Thoracic aorta (tissue), 2 donors: ENCODE data around the gene RPN2. TPM values are rescaled to one million over a fixed set of nuclear protein-coding genes. Genes with fewer than 3 reads are reported as not detected.

Source experiments
- ATAC-seq: fragments of 150-250 bp; one replicate; pipeline ENCODE4 v1.8.0; 2017; ENCODE audit warnings: low read depth; ENCODE audit not compliant: insufficient number of reproducible peaks, low FRiP score
- DNase-seq: peaks from one replicate; pipeline ENCODE4 v3.0.0-alpha.2; 2020; ENCODE audit warnings: low spot score
- H3K27ac ChIP-seq, 2 donors: fragments of 200-600 bp; sonication (generic); 1 replicate in 1 of 2; 2 replicates in 1 of 2; pipeline ENCODE4 v1.5.1; 2016; ENCODE audit warnings: mild to moderate bottlenecking in 2 of 2, moderate library complexity in 2 of 2
- H3K27me3 ChIP-seq: fragments of 200-600 bp; sonication (generic); replicated peaks from 2 replicates; pipeline ENCODE4 v1.6.0; 2016; ENCODE audit warnings: mild to moderate bottlenecking; ENCODE audit not compliant: insufficient read depth
- H3K36me3 ChIP-seq: fragments of 200-600 bp; sonication (generic); one replicate; pipeline ENCODE4 v1.5.1; 2016
- H3K4me1 ChIP-seq, 2 donors: fragments of 200-600 bp; sonication (generic); 1 replicate in 1 of 2; 2 replicates in 1 of 2; pipeline versions ENCODE4 v1.5.1 to v1.6.0; 2016; ENCODE audit warnings: low read depth in 2 of 2, mild to moderate bottlenecking in 1 of 2; ENCODE audit not compliant: control insufficient read depth in 1 of 2
- H3K4me3 ChIP-seq: fragments of 200-600 bp; sonication (generic); 2 replicates; pipeline ENCODE4 v1.5.1; 2016; ENCODE audit warnings: mild to moderate bottlenecking
- H3K9me3 ChIP-seq: fragments of 200-600 bp; sonication (generic); 2 replicates; pipeline ENCODE4 v1.5.1; 2016
- total RNA-seq, 2 donors: library from RNA; depleted of rRNA; stranded (reverse); fragments of >200 nt; gene quantifications; one replicate each; pipeline versions ENCODE4 v1.1.0 to v1.2.3, GENCODE V29; 2016
- TF ChIP-seq, protein P1 (sequence below): fragments of 200-600 bp; sonication (generic); IDR thresholded peaks from one replicate; pipeline ENCODE4 v1.5.1; 2019; ENCODE audit warnings: antibody characterized with exemption

The RPN2 gene
- total RNA-seq, 2 donors from 2014 or later: 128 to 156 TPM

DNA sequence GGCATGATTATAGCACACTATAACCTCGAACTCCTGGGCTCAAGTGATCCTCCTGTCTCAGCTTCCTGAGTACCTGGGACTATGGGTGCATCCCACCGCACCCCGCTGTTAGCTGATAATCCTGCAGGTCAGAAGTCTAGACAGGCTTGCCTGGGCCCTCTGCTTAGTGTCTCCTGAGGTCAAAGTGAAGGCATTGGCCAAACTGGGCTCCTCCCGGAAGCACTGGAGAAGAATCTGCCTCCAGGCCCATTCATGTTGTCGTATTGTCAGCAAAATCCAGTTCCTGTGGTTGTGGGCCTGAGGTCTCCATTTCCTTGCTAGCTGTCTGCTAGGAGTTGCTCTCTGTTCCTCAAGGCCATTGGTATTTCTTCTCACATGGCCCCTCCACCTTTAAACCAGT, 6.6 kb downstream of the RPN2 start:
- Histone ChIP-seq H3K27ac (no peak overlapping the region), H3K36me3 (peaks cover 8% of the 10 kb centered on the region), H3K4me1 (peaks cover 5 to 13% of the 10 kb centered on the region in 2 donors), H3K27me3 (no peaks in the 10 kb centered on the region), H3K4me3 (no peak overlapping the region), H3K9me3 (no peaks in the 10 kb centered on the region)
- DNase-seq (no peak), ATAC-seq (no peak)
- TF ChIP-seq, protein P1, sequence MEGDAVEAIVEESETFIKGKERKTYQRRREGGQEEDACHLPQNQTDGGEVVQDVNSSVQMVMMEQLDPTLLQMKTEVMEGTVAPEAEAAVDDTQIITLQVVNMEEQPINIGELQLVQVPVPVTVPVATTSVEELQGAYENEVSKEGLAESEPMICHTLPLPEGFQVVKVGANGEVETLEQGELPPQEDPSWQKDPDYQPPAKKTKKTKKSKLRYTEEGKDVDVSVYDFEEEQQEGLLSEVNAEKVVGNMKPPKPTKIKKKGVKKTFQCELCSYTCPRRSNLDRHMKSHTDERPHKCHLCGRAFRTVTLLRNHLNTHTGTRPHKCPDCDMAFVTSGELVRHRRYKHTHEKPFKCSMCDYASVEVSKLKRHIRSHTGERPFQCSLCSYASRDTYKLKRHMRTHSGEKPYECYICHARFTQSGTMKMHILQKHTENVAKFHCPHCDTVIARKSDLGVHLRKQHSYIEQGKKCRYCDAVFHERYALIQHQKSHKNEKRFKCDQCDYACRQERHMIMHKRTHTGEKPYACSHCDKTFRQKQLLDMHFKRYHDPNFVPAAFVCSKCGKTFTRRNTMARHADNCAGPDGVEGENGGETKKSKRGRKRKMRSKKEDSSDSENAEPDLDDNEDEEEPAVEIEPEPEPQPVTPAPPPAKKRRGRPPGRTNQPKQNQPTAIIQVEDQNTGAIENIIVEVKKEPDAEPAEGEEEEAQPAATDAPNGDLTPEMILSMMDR: no peak

DNA sequence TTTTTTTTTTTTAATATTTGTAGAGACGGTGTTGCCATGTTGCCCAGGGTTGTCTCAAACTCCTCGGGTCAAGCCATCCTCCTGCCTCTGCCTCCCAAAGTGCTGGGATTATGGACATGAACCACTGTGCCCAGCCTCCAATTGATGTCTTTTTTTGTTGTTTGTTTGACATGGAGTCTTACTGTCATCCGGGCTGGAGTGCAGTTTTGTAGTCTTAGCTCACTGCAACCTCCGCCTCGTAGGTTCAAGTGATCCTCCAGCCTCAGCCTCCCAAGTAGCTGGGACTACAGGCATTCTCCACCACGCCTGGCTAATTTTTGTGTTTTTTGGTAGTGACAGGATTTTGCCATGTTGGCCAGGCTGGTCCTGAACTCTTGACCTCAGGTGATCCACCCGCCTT, 9.7 kb downstream of the RPN2 start:
- TF ChIP-seq, protein P1: no peak
- Histone ChIP-seq H3K27me3 (no peaks in the 10 kb centered on the region), H3K4me3 (no peak overlapping the region), H3K4me1 (peaks cover 0 to 11% of the 10 kb centered on the region in 2 donors), H3K36me3 (peaks cover 14% of the 10 kb centered on the region), H3K9me3 (no peaks in the 10 kb centered on the region), H3K27ac (no peak overlapping the region)
- ATAC-seq: no peak
- DNase-seq: no peak

DNA sequence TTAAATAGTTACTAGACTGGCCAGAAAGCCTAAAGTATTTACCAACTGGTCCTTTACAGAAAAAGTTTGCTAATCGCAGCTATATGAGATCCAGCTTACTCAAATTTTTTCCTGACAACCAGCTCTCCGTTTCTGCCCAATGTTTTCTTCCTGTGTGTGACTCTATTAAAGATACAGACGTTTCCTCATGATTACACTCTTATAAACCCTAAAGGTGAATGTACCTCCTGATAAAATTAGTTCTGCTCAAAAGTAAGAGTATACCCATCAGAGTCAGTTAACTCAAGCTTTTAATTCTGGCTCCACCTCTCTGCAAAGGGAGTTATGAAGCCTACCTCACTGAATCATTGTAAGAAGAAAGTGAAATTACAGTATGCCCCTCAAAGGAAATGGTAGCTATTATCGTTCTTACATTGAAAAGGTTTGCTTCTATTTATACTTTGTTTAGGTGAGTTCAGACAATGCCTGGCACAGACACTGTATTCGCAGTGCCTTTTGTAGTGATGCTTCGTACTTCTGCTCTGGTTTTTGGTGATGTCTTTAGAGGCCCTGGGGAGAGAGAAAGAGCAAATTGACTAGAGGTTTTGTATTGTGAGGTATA, 10.4 kb downstream of the RPN2 start:
- Histone ChIP-seq H3K27ac (no peak overlapping the region), H3K4me3 (no peak overlapping the region), H3K36me3 (peaks cover 11% of the 10 kb centered on the region), H3K27me3 (no peaks in the 10 kb centered on the region), H3K4me1 (peaks cover 0 to 9% of the 10 kb centered on the region in 2 donors), H3K9me3 (no peaks in the 10 kb centered on the region)
- no peak for ATAC-seq
- no peak for DNase-seq
- TF ChIP-seq, protein P1: no peak

DNA sequence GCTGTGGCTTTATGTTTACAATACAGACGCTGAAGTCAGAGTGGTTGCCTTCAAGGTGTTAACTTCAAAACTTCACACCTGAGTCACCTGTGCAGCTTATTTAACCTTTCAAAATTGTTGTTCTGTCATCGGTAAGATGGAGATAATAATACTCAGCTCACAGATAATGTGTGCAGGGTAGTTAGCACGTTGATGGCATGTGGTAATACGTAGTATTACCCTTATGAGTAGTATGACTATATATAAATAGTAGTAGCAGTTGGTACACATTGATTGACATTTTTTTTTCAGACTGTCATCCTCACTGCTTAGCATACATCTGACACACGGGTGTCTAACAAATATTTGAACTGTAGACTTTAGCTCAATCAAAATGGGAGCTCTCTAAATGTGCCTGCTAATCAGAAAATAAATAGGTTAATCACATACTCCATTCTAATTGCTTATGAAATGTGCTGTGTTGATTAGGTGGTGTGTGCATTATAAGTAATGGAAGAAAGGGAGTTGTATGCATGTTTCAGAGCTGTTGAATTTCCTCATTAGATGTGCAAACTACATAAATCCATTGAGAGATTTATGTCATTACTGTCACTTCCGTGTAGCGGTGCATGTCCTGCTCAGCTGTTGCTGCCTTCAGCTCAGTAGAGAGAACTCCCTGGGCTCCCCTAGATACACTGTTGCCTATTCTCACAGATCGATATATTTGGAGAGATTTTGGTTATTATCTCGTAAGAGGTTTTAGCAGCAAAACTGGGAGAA, 11.4 kb downstream of the RPN2 start:
- ATAC-seq: no peak
- H3K36me3 ChIP-seq: peaks cover 7% of the 10 kb centered on the region
- peaks cover 0 to 7% of the 10 kb centered on the region in 2 donors for H3K4me1 ChIP-seq
- no peaks in the 10 kb centered on the region for H3K9me3 ChIP-seq
- DNase-seq: no peak
- no peaks in the 10 kb centered on the region for H3K27me3 ChIP-seq
- no peak overlapping the region for H3K27ac ChIP-seq
- no peak overlapping the region for H3K4me3 ChIP-seq
- TF ChIP-seq, protein P1: no peak

DNA sequence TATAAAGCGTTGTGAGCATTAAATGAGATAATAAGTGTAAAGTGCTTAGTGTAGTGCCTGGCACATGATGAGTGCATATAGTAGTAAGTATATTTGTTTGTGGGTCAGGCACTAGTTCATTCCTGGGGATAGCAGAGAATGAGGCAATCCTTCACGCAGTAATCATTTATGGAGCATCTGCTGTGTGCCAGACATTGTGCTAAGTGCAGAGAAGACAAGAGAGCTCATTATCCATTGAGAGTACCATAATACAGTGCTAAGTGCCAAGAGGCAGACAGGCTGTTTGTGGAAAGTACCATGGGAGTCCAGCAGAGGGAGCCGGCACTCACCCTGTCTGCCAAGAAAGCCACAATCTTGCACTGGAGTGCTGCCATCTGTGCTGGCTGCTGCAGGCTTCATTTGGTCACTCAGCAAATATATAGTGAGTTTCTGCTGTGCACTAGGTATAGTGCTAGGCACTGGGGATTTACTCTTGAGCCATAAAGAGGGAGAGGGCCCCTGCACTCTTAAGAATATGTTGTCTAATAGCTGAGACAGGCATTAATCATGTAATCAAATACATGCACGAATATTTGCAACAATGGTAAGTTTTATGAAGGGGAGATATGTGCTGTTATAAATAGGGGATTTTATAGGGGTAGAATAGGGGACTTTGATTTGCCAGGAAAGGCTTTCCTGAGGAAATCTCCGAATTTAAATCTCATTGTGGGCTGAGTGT, 13.2 kb downstream of the RPN2 start:
- Histone ChIP-seq H3K4me3 (no peak overlapping the region), H3K9me3 (no peaks in the 10 kb centered on the region), H3K4me1 (peaks cover 0 to 7% of the 10 kb centered on the region in 2 donors), H3K36me3 (peaks cover 7% of the 10 kb centered on the region), H3K27ac (no peak overlapping the region), H3K27me3 (no peaks in the 10 kb centered on the region)
- DNase-seq: peak; percentile 40
- peak; percentile 82 for ATAC-seq
- TF ChIP-seq, protein P1: peak; percentile 92
